Skin of body (tissue), 2 donors: ENCODE data around the gene FMNL2. TPM values are rescaled to one million over a fixed set of nuclear protein-coding genes. Genes with fewer than 3 reads are reported as not detected.
"Not testable (repeated sequence)": the region's sequence is repeated elsewhere in the genome, so short reads cannot be mapped to it uniquely, and the experiment has no call there.

ENCODE experiments used
- DNase-seq: peaks from one replicate; lab custom pipeline; 2025; lab: John Stamatoyannopoulos, UW
- total RNA-seq: library from RNA; depleted of rRNA; stranded (reverse); fragments of >200 nt; gene quantifications from one replicate; pipeline ENCODE4 v1.2.3, GENCODE V29; 2014

Gene FMNL2
- total RNA-seq, 1 donor from 2014 or later: 43.7 TPM

DNA sequence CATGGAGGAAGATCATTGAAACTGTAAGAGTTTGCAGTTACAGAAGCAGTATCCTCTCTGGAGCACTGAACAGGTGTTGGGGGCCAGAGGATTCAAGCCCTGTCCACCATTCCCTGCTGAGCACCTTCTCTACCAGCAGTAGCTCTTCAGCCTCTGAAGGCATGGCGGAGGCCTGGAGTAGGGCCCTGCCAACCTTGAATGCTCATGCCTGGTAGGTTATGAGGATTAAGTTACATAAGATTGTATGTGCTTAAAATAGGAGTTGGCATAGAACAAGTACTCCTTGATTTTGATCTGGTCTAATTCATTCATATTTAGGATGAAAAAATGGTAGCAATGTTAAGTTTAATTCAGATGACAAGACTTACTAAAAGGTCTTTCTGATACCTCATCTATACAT lies 40.2 kb downstream of the FMNL2 start:
- DNase-seq: no peak

GRCh38 chr2:152376385-152376784 lies 41.4 kb downstream of the FMNL2 start:
- DNase-seq: no peak

GRCh38 chr2:152376968-152377367 lies 42.0 kb downstream of the FMNL2 start:
- DNase-seq: no peak

GRCh38 chr2:152379089-152379488 lies 44.1 kb downstream of the FMNL2 start:
- no peak for DNase-seq

DNA sequence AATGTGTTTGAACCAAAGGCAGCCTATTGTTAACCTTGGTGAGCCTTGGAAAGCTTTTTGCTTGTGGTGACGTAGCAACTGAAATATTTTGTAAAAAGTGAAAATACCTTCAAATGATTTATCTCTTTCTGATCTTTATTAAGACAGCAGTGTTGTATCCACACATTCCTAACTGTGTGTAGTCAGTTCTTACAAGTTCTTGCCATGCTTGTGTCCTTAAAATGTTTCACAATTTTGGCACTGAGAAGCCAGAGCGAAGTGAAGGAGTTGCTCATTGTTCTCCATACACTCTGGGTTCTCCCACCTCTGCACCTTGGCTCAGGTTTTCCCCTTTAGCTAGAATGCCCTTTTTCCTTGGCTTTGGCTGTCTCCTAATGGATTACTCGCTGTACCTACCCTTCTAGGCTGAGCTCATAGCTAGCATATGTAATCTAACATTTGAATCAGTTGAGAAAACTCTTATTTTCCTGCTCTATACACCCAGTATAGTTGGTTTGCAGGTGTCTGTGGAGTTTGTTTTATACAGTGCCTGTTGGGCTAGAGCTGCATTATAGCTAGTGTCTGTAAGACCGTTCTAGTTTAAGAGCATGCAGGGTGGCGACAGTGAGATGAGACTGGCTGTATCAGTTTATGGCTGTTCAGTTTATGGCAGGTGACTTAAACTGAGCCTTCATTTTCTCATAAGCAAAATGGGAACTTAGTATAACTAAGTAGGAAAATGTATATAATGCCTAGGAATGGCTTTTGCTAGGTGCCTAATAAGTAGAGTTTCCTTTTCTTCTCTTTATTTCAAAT lies 45.5 kb downstream of the FMNL2 start:
- DNase-seq: no peak

- DNase-seq: peak; percentile 93
These were observed 48.7 kb downstream of the FMNL2 start for GRCh38 chr2:152383702-152384101.

- no peak for DNase-seq
These were observed 50.0 kb downstream of the FMNL2 start for GRCh38 chr2:152384992-152385391.

DNA sequence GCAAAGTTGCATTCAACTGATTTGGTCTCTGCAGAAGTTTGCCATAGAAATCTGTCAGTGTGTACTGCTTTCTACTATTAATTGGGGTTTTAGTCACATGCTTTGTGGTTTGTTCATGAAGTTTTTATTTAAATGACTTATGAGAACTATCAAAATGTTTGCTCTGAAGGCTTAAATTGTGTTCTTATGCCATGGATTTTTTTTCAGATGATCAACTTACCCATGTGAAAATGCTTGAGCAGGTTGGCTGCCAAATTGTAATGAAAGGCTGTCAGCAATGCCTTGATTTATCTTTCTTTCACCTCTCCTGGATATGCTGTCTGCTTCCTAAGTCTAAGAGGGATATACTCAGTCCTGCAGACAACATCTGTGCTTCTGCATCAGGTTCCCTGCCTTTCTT lies 50.7 kb downstream of the FMNL2 start:
- DNase-seq: peak; percentile 68

DNA sequence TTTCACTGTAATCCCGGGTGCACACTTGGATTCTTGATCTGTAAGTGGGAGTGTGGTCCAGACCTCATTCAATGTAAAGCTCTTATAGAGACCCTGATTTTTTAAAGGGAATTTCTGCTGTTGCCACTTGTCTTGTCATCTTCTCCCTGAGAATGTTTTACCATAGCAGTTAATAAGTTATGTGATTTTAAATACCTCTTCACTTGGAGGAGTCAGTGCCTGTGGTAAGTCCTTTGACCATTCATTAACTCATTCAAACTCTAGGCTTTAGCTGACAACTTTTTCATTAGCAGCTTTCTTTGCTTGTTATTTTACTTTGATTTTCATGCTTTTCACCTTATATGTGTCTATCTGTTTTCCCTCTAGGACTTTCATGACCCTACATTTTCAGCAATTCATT lies 51.3 kb downstream of the FMNL2 start:
- no peak for DNase-seq

DNA sequence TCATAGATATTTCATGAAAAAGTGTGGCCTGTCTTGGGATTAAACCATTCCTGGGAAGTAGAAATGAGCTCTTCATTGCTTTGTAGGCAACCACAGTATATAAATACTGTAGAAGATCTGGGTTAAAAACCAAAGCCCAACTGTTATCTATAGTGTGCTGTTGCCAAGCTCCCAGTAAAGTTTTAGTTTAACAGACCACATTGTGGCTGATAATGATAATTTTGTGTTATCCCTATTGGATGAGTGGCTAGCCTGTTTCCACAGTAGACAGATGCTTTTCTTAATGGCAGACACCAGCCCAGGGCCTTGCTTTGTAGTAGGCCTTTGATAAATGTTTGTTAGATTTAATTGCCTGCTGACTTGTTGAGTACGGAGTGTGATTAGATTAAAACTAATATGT lies 52.1 kb downstream of the FMNL2 start:
- DNase-seq: no peak

- DNase-seq: not testable (repeated sequence)
These were observed 53.3 kb downstream of the FMNL2 start for GRCh38 chr2:152388269-152388668.

DNA sequence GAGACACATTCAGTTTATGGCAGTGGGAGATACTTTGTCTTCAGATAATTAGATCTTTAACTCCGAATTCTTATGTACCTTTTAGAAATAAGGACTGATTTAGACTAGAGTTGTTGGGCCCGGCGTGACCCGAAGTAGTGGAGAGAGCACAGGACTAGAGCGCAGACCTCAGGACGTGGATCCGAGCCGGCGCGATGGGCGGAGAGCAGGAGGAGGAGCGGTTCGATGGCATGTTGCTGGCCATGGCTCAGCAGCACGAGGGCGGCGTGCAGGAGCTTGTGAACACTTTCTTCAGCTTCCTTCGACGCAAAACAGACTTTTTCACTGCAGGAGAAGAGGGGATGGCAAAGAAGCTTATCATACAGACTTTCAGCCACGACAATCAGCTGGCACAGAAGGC lies 54.5 kb downstream of the FMNL2 start:
- no peak for DNase-seq

DNA sequence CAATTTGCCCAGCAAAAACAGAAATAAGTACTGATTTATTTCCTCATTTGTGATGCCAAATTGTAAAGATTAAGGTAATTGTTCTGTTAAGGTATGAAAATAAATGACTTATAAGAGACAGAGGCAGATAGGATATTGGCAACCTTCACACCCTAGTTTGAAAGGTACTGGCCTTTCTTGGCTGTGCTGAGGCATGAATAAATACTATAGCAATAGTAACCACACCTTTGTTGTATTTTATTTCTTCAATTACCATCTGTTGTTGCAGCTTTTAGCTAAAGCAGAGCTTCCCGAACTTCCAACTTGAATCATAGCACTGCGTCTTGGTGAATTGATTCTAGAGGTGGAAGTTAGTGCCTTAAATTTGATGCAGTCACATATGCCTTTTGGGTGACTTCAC lies 55.9 kb downstream of the FMNL2 start:
- no peak for DNase-seq

GRCh38 chr2:152391318-152391717 lies 56.3 kb downstream of the FMNL2 start:
- DNase-seq: no peak

DNA sequence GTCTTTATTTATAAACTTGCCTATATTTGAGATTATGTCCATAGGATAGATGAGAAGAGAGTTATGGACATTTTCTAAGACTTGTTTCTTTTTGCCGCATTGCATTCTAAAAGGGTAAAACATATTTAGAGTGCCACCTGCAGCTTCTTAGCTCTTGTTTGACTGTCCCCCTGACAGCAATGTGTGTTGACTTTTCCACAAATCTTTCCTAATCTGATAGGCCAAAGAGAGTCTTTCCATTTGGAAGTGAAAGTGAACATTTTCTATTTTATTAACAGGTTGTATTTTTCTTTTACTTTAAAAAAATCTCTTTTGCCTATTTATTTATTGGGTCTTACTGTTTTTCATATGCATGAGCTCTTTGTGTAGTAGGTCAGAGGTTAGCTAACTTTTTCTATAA lies 58.4 kb downstream of the FMNL2 start:
- no peak for DNase-seq

- DNase-seq: no peak
These were observed 59.4 kb downstream of the FMNL2 start for GRCh38 chr2:152394326-152394725.

DNA sequence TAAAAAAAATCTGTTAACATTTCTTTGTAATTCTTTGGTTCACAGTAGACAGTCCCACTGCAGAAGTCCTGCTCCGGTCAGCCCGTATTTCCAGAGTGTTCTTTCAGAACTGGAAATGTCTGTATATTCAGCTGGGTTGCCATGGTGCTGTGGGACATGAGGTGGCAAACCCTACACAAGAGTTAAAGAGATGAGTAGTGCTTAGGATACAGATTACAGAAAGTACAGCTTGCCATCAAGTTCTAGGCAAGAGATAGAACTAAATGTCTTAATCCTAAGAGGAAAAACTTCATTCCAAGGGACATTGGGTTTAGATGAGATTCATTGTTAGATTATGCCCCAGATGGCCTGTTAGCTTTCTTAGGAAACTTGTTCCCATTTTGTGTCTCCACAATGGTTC lies 60.1 kb downstream of the FMNL2 start:
- no peak for DNase-seq

DNA sequence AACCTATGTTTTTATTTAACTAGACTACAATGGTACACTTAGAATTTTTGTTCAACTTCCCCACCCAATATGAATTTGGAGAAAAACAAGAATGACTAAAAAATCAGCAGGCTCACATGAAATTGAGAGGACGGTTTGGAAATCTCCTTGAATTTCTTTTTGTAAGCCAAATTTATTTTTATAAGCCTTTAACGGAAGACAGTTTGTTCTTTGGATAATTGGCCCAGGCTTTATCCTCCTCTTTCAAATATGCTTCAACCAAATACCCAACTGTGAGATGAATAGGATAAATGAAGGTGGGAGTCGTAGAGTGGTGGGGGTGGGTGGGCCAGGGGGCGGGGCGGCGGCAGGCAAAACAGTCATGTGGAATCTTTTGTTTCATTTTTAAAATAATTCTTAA lies 60.6 kb downstream of the FMNL2 start:
- DNase-seq: no peak

GRCh38 chr2:152396051-152396511 lies 61.1 kb downstream of the FMNL2 start:
- peak; percentile 89 for DNase-seq

DNA sequence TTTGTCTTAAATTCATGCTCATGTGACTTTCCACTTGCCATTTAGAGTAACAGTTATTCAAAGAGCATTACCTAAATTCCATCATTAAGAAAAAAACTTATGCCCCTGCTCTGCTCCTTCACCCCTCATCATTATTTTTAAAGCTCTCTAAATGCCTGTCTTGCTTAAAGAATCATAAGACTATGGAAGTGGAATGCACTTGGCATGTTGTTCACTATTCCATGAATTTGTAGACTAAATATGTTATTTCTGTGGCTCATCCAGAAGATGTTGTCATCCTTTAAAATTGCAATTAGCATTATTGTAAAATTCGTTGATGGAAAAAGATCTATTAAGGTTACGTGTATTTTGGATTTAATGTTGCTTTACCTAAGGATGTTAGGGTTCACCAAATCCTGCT lies 61.8 kb downstream of the FMNL2 start:
- DNase-seq: peak; percentile 74

DNA sequence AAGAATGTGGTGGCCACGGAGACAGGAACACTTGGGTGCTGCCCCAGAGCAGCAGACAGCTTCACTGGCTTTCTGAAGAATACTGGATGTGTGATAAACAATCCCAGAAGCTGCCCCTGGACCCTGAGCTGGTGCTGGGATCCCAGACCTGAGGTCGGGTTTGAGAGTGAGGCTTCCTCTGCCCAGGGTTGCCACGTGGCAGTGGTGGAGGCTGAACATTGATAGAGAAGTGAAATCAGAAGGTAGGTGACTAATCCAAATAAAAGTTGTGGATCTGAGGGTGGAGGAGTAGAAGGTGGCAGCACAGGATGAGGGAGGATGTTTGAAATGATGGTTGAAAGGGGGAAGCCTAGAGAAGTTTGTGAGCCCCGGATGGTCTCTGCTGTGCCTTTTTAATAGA lies 64.0 kb downstream of the FMNL2 start:
- DNase-seq: no peak

- DNase-seq: no peak
These were observed 65.7 kb downstream of the FMNL2 start for GRCh38 chr2:152400607-152401214.
